Measurements from ENCODE around the gene CNTN2.

DNA sequence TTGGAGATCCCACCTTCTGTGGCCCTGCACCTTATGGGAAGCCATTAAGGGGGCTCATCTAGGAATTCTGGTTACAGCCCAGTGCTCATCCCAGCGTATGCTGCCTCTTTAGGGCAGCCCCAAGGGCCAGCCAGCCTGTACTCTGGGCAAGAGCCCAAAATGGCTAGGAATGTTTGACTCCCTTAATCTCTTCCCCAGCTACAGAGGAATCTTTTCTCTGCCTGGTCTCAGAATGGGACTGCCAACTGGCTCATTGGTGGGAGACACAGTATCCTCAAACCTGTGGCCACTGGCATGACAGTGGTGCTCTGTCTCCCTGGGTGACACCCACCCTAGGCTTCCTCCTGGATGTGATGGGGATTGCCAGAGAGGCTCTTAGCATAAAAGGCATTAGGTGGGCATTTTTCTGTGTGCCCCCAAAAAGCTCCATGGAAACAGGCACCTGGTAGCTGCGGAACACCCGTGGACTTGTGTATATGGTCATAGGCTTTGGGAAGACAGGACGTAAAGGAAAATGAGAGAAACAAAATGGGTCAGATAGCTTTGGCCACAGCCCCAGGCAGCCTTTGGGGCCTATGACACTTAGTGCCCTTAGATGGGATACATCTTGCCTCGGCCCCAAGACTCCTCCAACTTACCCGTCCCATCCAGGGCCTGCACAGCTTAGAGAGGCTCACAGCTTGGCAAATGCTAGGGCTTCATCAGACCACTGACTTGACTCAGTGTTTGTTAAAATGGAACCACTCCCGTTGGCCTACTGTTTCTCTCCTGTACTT lies 34.3 kb downstream of the CNTN2 start:
- no peak for TF ChIP-seq POLR2AphosphoS5 (IDR thresholded peaks at IDR 0.05; ENCODE audit: low read depth, low read length)
- no peak for TF ChIP-seq TAF1 (IDR thresholded peaks at IDR 0.05; ENCODE audit: low read depth, low read length)
- no peak for TF ChIP-seq TBP (IDR thresholded peaks at IDR 0.05; ENCODE audit: low read depth, low read length)
- TF ChIP-seq SIN3A (conservative IDR thresholded peaks at IDR 0.05 in 1 of 2, IDR thresholded peaks at IDR 0.05 in 1 of 2; ENCODE audit: low read depth in 1 of 2, low read length in 2 of 2) = no peak
- TF ChIP-seq, protein P1, sequence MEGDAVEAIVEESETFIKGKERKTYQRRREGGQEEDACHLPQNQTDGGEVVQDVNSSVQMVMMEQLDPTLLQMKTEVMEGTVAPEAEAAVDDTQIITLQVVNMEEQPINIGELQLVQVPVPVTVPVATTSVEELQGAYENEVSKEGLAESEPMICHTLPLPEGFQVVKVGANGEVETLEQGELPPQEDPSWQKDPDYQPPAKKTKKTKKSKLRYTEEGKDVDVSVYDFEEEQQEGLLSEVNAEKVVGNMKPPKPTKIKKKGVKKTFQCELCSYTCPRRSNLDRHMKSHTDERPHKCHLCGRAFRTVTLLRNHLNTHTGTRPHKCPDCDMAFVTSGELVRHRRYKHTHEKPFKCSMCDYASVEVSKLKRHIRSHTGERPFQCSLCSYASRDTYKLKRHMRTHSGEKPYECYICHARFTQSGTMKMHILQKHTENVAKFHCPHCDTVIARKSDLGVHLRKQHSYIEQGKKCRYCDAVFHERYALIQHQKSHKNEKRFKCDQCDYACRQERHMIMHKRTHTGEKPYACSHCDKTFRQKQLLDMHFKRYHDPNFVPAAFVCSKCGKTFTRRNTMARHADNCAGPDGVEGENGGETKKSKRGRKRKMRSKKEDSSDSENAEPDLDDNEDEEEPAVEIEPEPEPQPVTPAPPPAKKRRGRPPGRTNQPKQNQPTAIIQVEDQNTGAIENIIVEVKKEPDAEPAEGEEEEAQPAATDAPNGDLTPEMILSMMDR (IDR thresholded peaks at IDR 0.05; ENCODE audit: control extremely low read depth in 1 of 3, insufficient read depth in 1 of 3, low read depth in 1 of 3, low read length in 3 of 3) = no peak
- TF ChIP-seq SP2 (IDR thresholded peaks at IDR 0.05; ENCODE audit: low read length) = no peak
- TF ChIP-seq ZNF274 (IDR thresholded peaks at IDR 0.05; ENCODE audit: borderline replicate concordance, extremely low read depth, low read length) = no peak

All from H1 (cell line).